ENCODE measurements around the gene CD1D. TPM values are rescaled to one million over a fixed set of nuclear protein-coding genes. Genes with fewer than 3 reads are reported as not detected.

Gene CD1D
- total RNA-seq, 6 experiments from 2014 or later = 5.4 to 8.9 (median 7.1) TPM

DNA sequence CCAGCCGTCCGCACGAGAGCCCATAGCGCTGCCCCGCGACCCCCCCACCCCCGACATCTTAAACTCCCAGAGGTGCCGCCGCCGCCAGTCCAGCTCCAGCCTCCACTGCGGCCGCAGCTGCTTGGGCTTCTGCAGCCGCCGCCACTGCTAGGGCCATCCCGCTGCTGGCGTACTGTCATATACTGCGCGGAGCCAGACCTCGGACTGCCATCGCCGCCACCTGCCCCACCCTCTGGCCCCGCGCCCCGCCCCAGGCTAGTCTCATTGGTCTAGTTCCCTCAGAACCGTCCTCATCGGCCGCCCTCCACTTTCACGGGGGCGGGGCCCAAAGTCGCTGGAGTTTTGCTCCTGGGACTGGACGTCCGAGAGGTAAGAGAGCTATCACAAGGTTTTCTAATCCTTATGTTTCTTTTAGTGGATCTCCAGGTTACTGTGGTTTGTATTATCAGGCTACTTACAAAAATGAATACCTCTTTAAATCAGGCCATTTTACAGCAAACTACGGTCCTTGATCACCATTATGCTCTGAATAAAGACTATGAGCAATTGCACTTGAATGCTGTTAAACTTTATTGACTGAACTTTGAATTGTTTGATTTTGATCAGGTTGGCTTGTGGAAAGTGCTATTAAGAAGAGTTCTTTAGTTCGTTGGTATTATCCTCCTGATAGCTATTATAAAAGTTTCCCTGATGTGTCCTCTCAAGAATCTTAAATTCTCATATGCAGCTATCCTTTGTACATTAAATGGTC, 2.8 kb upstream of the CD1D start:
- 6% methylated on average over 20 of the region's 34 CpGs for WGBS (ENCODE audit: insufficient coverage, low coverage, low lambda C conversion rate, missing lambda C conversion rate)
- peak overlapping the region; percentile 33 to 52 (median 47) for H3K4me3 ChIP-seq

GRCh38 chr1:158179301-158180041, 1.2 kb upstream of the CD1D start:
- peak overlapping the region in 1 of 3 donors; percentile 71 for H3K27ac ChIP-seq
- no peak for ATAC-seq
- 52% methylated on average over 4 of the region's 4 CpGs for WGBS (ENCODE audit: insufficient coverage, low coverage, low lambda C conversion rate, missing lambda C conversion rate)

More for the DNA sequence above, 2.8 kb upstream of the CD1D start:
- H3K36me3 ChIP-seq = no peaks in the 10 kb centered on the region
- TF ChIP-seq CTCF (IDR thresholded peaks at IDR 0.05) (no peak), POLR2A (IDR thresholded peaks at IDR 0.05) (peak; percentile 38)
- H3K9me3 ChIP-seq = no peaks in the 10 kb centered on the region
- no peaks in the 10 kb centered on the region for H3K27me3 ChIP-seq
- H3K4me1 ChIP-seq = peaks cover 0 to 21% (median 7%) of the 10 kb centered on the region in 4 donors
- H3K27ac ChIP-seq = peak overlapping the region; percentile 1 to 71 (median 63)
- intact Hi-C loops (cut with DNase I) = no loop called here
- peak; percentile 93 to 99 (median 96) for ATAC-seq
- peak; percentile 97 to 99 (median 98) for DNase-seq

DNA sequence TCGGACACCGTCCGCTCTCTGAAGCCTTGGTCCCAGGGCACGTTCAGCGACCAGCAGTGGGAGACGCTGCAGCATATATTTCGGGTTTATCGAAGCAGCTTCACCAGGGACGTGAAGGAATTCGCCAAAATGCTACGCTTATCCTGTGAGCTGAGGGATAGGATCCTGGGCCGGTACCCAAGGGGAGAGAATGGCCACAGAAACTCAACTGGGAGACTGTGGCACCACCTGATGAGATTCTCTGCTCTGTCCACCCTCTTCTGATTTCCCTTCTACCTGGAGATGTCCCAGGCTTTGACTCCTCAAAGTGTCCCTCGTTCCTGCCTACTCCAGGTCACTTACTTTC, 855 bp downstream of the CD1D start:
- no peaks in the 10 kb centered on the region for H3K27me3 ChIP-seq
- no peaks in the 10 kb centered on the region for H3K36me3 ChIP-seq
- H3K4me3 ChIP-seq = peak overlapping the region; percentile 49 to 63 (median 59)
- WGBS (ENCODE audit: insufficient coverage, low coverage, low lambda C conversion rate, missing lambda C conversion rate) = 38% methylated on average over 8 of the region's 13 CpGs
- intact Hi-C loops (cut with DNase I) = no loop called here
- TF ChIP-seq POLR2A (IDR thresholded peaks at IDR 0.05) (no peak), CTCF (IDR thresholded peaks at IDR 0.05) (no peak)
- DNase-seq (no peak), ATAC-seq (no peak)
- H3K4me1 ChIP-seq = peaks cover 0 to 30% (median 7%) of the 10 kb centered on the region in 4 donors
- H3K27ac ChIP-seq = no peak overlapping the region
- H3K9me3 ChIP-seq = no peaks in the 10 kb centered on the region

More at GRCh38 chr1:158179301-158180041, 1.2 kb upstream of the CD1D start:
- Histone ChIP-seq H3K4me3 (no peak overlapping the region), H3K9me3 (no peaks in the 10 kb centered on the region), H3K36me3 (no peaks in the 10 kb centered on the region), H3K27me3 (no peaks in the 10 kb centered on the region), H3K4me1 (peaks cover 0 to 21% (median 7%) of the 10 kb centered on the region in 4 donors)
- no peak for DNase-seq
- no peak for TF ChIP-seq CTCF (IDR thresholded peaks at IDR 0.05)
- intact Hi-C loops (cut with DNase I) = no loop called here

DNA sequence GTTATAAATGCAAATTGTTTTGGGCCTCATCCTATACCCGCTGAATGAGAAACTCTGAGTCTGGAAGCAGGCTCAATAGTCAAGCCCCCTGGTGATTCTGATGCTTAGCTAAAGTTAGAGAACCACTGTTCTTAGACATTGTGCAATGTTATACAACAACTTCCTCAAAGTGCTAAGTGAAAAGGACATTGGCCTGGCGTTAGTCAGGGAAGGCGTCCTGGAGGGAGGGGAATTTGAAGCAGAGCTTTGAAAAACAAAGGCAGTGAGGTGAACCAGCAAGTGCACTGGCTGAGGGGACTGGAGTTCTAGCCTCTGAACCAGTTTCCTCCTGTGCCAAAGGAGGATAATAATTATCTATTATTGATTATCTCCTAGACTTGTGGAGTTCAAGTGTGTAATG, 5.1 kb downstream of the CD1D start:
- Histone ChIP-seq H3K4me3 (no peak overlapping the region), H3K27ac (no peak overlapping the region), H3K9me3 (no peaks in the 10 kb centered on the region), H3K36me3 (no peaks in the 10 kb centered on the region), H3K27me3 (no peaks in the 10 kb centered on the region), H3K4me1 (peaks cover 0 to 9% (median 0%) of the 10 kb centered on the region in 4 donors)
- ATAC-seq (peak; percentile 30 to 80 (median 64)), DNase-seq (no peak)
- 48% methylated on average over 3 of the region's 3 CpGs for WGBS (ENCODE audit: insufficient coverage, low coverage, low lambda C conversion rate, missing lambda C conversion rate)
- intact Hi-C loops (cut with DNase I) = no loop called here
- TF ChIP-seq CTCF (IDR thresholded peaks at IDR 0.05) = no peak
- no peak for TF ChIP-seq POLR2A (IDR thresholded peaks at IDR 0.05)

Data from right lobe of liver (tissue), 6 donors.